ENCODE results near the gene SLC22A2. TPM values are rescaled to one million over a fixed set of nuclear protein-coding genes. Genes with fewer than 3 reads are reported as not detected.

SLC22A2 gene
- total RNA-seq, 4 donors from 2014 or later = not detected

GRCh38 chr6:160221918-160222317 is 36.7 kb downstream of the SLC22A2 start:
- Histone ChIP-seq H3K27me3 (no peaks in the 10 kb centered on the region), H3K36me3 (no peaks in the 10 kb centered on the region), H3K27ac (no peak overlapping the region), H3K4me1 (no peaks in the 10 kb centered on the region), H3K4me3 (no peak overlapping the region), H3K9me3 (peaks cover 0 to 16% (median 0%) of the 10 kb centered on the region in 4 donors)
- DNase-seq (ENCODE audit: low spot score in 2 of 2) = no peak
- TF ChIP-seq EP300 (IDR thresholded peaks at IDR 0.05) (no peak), CTCF (IDR thresholded peaks at IDR 0.05) (no peak), POLR2A (IDR thresholded peaks at IDR 0.05) (no peak)
- WGBS, 2 donors = 81 to 84% methylated on average over 1 of the region's 1 CpG

DNA sequence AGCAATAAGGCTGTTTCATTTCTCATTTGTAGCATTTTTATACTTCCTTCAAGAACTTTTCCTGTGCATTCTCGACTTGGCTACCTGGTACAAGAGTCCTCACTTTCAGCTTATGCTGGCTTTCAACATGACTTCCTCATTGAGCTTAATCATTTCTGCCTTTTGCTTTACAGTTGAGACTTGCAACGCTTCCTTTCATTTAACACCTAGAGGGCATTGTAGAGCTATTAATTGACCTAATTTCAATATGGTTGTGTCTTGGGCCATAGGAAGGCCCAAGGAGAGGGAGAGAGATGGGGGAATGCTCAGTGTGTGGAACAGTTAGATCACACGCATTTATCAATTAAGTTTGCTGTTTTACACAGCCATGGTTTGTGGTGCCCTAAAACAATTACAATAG is 37.2 kb downstream of the SLC22A2 start:
- Histone ChIP-seq H3K4me1 (no peaks in the 10 kb centered on the region), H3K9me3 (peaks cover 0 to 16% (median 0%) of the 10 kb centered on the region in 4 donors), H3K27ac (no peak overlapping the region), H3K36me3 (no peaks in the 10 kb centered on the region), H3K4me3 (no peak overlapping the region), H3K27me3 (no peaks in the 10 kb centered on the region)
- no peak for DNase-seq (ENCODE audit: low spot score in 2 of 2)
- WGBS, 2 donors = 40 to 44% methylated on average over 3 of the region's 3 CpGs
- TF ChIP-seq POLR2A (IDR thresholded peaks at IDR 0.05) = no peak
- no peak for TF ChIP-seq CTCF (IDR thresholded peaks at IDR 0.05)
- no peak for TF ChIP-seq EP300 (IDR thresholded peaks at IDR 0.05)

- H3K36me3 ChIP-seq = no peaks in the 10 kb centered on the region
- 80 to 91% methylated on average over 2 of the region's 2 CpGs for WGBS, 2 donors
Observed at GRCh38 chr6:160218810-160219209, 39.8 kb downstream of the SLC22A2 start.

DNA sequence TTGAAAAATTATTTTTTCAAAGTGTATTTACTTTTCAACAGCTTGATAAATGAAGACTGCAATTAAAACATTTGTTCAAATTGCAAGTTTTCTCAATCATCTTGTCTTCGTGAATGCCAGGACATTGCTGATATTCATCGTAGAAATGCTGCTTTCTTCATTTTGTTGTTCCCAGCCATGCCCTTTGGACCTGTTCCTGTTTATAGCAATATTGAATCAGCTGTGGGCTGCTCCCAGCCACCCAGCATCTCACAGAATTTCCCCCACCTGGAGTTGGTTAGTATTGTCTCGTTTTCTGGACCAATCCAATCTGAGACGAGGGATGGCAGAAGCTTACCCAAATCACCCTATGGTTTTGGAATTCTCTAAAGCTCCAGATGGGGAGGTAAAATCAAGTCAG is 40.8 kb downstream of the SLC22A2 start:
- Histone ChIP-seq H3K36me3 (no peaks in the 10 kb centered on the region), H3K9me3 (peaks cover 0 to 11% (median 0%) of the 10 kb centered on the region in 4 donors), H3K27me3 (no peaks in the 10 kb centered on the region), H3K4me3 (no peak overlapping the region), H3K27ac (no peak overlapping the region), H3K4me1 (no peaks in the 10 kb centered on the region)
- 54 to 60% methylated on average over 4 of the region's 4 CpGs for whole genome bisulfite sequencing, 2 donors
- DNase-seq (ENCODE audit: low spot score in 2 of 2) = no peak
- no peak for TF ChIP-seq EP300 (IDR thresholded peaks at IDR 0.05)
- TF ChIP-seq POLR2A (IDR thresholded peaks at IDR 0.05) = no peak
- no peak for TF ChIP-seq CTCF (IDR thresholded peaks at IDR 0.05)

More at GRCh38 chr6:160218810-160219209, 39.8 kb downstream of the SLC22A2 start:
- Histone ChIP-seq H3K9me3 (peaks cover 0 to 11% (median 0%) of the 10 kb centered on the region in 4 donors), H3K27ac (no peak overlapping the region), H3K27me3 (no peaks in the 10 kb centered on the region), H3K4me1 (no peaks in the 10 kb centered on the region), H3K4me3 (no peak overlapping the region)
- no peak for DNase-seq (ENCODE audit: low spot score in 2 of 2)
- TF ChIP-seq EP300 (IDR thresholded peaks at IDR 0.05) = no peak
- TF ChIP-seq POLR2A (IDR thresholded peaks at IDR 0.05) = no peak
- TF ChIP-seq CTCF (IDR thresholded peaks at IDR 0.05) = no peak

DNA sequence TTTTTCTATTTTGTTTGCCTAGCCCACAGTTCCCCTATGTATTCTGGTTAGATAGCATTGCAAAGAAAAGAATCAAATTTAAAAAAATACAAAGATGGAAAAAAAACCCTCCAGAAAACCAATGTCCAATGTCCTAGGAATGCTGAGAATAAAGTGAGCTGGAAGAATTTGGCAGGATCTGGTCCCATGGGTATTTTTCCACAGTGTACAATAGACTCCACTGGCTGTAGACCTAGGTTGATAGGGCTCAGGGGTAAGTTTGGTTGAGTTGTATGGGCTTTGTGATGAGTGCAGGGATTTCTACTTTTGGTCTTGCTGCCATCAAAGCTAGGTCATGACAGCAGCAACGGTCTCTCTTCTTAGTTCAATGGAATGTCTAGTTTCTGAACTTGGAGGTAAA is 41.5 kb downstream of the SLC22A2 start:
- TF ChIP-seq POLR2A (IDR thresholded peaks at IDR 0.05) (no peak), CTCF (IDR thresholded peaks at IDR 0.05) (no peak), EP300 (IDR thresholded peaks at IDR 0.05) (no peak)
- 39 to 41% methylated on average over 1 of the region's 1 CpG for WGBS, 2 donors
- H3K27ac ChIP-seq = no peak overlapping the region
- H3K36me3 ChIP-seq = no peaks in the 10 kb centered on the region
- no peaks in the 10 kb centered on the region for H3K27me3 ChIP-seq
- no peak overlapping the region for H3K4me3 ChIP-seq
- H3K9me3 ChIP-seq = peaks cover 0 to 11% (median 0%) of the 10 kb centered on the region in 4 donors
- no peak for DNase-seq (ENCODE audit: low spot score in 2 of 2)
- no peaks in the 10 kb centered on the region for H3K4me1 ChIP-seq

Measured in tibial nerve (tissue), 4 donors.